IMR-90 (cell line): ENCODE measurements around the gene XYLB. TPM values are rescaled to one million over a fixed set of nuclear protein-coding genes. Genes with fewer than 3 reads are reported as not detected.

Source experiments
- ATAC-seq: fragments of 200-7000 bp; cut with Tn5 transposase; 2 replicates; pipeline ENCODE4 v1.9.1; 2020; ENCODE audit warnings: low read depth, mild to moderate bottlenecking, moderate library complexity
- BruUV-seq: library from RNA; stranded (reverse); fragments of 400-500 nt; replicated peaks from 2 replicates; lab custom pipeline; 2021; lab: Mats Ljungman, UMichigan
- CTCF ChIA-PET: fragments of 300-600 bp; formaldehyde crosslinking; extraction: SDS; loops from one replicate; lab custom pipeline; 2021; ENCODE audit warnings: antibody characterized with exemption; lab: Yijun Ruan, JAX
- POLR2A ChIA-PET: fragments of 300-600 bp; sonication (Branson Sonifier 250); formaldehyde crosslinking; loops from one replicate; lab custom pipeline; 2022; ENCODE audit warnings: antibody characterized with exemption; ENCODE audit not compliant: unreplicated experiment; lab: Charles Lee
- DNase-seq: peaks from one replicate; pipeline ENCODE4 v3.0.0; 2013
- H2AFZ ChIP-seq: replicated peaks from 2 replicates; pipeline ENCODE3; 2013; ENCODE audit warnings: low read length, mild to moderate bottlenecking; ENCODE audit not compliant: poor library complexity
- H2AK5ac ChIP-seq: 2 replicates; pipeline ENCODE4 v1.6.1; 2013; ENCODE audit warnings: low read depth, low read length, inconsistent platforms
- H2AK9ac ChIP-seq: replicated peaks from 2 replicates; pipeline ENCODE3; 2013; ENCODE audit warnings: mild to moderate bottlenecking, low read depth, low read length, moderate library complexity; ENCODE audit not compliant: poor library complexity
- H2BK120ac ChIP-seq: 2 replicates; pipeline ENCODE4 v1.6.1; 2013; ENCODE audit warnings: low read depth, low read length, inconsistent platforms
- H2BK15ac ChIP-seq: 3 replicates; pipeline ENCODE4 v1.6.1; 2013; ENCODE audit warnings: low read depth, low read length, inconsistent platforms
- H2BK20ac ChIP-seq: 2 replicates; pipeline ENCODE4 v1.6.1; 2013; ENCODE audit warnings: low read depth, mild to moderate bottlenecking, inconsistent platforms, low read length, moderate library complexity
- H2BK5ac ChIP-seq: 2 replicates; pipeline ENCODE4 v1.6.1; 2013; ENCODE audit warnings: mild to moderate bottlenecking, low read depth, low read length, inconsistent platforms; ENCODE audit not compliant: poor library complexity, severe bottlenecking
- H3K14ac ChIP-seq: replicated peaks from 2 replicates; pipeline ENCODE4 v1.6.1; 2013; ENCODE audit warnings: low read depth, low read length, inconsistent platforms
- H3K18ac ChIP-seq: 2 replicates; pipeline ENCODE4 v1.6.1; 2013; ENCODE audit warnings: low read depth, low read length, control low read depth
- H3K23ac ChIP-seq: 2 replicates; pipeline ENCODE4 v1.6.1; 2013; ENCODE audit warnings: low read depth, low read length, inconsistent platforms
- H3K27ac ChIP-seq: 2 replicates; pipeline ENCODE4 v1.5.1; 2013; ENCODE audit warnings: mild to moderate bottlenecking, control low read depth, low read length; ENCODE audit not compliant: insufficient read depth
- H3K27me3 ChIP-seq: 2 replicates; pipeline ENCODE4 v1.6.1; 2013; ENCODE audit warnings: low read length; ENCODE audit not compliant: control insufficient read depth, insufficient read depth
- H3K36me3 ChIP-seq: 2 replicates; pipeline ENCODE4 v1.6.1; 2013; ENCODE audit warnings: low read length, mixed read lengths; ENCODE audit not compliant: control insufficient read depth, insufficient read depth
- H3K4ac ChIP-seq: 2 replicates; pipeline ENCODE4 v1.6.1; 2013; ENCODE audit warnings: low read depth, low read length, inconsistent platforms
- H3K4me1 ChIP-seq: 2 replicates; pipeline ENCODE4 v1.6.1; 2013; ENCODE audit warnings: low read length, mixed read lengths; ENCODE audit not compliant: control insufficient read depth, insufficient read depth
- H3K4me2 ChIP-seq: 2 replicates; pipeline ENCODE4 v1.6.1; 2013; ENCODE audit warnings: low read depth, mild to moderate bottlenecking, control low read depth, low read length, moderate library complexity
- H3K4me3 ChIP-seq: 2 replicates; pipeline ENCODE4 v1.5.1; 2013; ENCODE audit warnings: low read depth, mild to moderate bottlenecking, control low read depth, low read length, moderate library complexity; ENCODE audit not compliant: insufficient read depth
- H3K56ac ChIP-seq: 2 replicates; pipeline ENCODE4 v1.6.1; 2013; ENCODE audit warnings: low read length, inconsistent platforms; ENCODE audit not compliant: insufficient read depth; ENCODE audit errors: extremely low read depth
- H3K79me1 ChIP-seq, 2 experiments: 2 replicates each; pipeline ENCODE4 v1.6.1; 2013; ENCODE audit warnings: low read length in 2 of 2, inconsistent platforms in 1 of 2, low read depth in 1 of 2
- H3K9ac ChIP-seq: 2 replicates; pipeline ENCODE4 v1.6.1; 2013; ENCODE audit warnings: low read depth, low read length, control low read depth
- H3K9me1 ChIP-seq: 2 replicates; pipeline ENCODE4 v1.6.1; 2013; ENCODE audit warnings: low read length, inconsistent platforms; ENCODE audit not compliant: insufficient read depth
- H3K9me3 ChIP-seq: 2 replicates; pipeline ENCODE4 v1.6.1; 2013; ENCODE audit warnings: low read length; ENCODE audit not compliant: control insufficient read depth, insufficient read depth
- H4K20me1 ChIP-seq: 2 replicates; pipeline ENCODE4 v1.6.1; 2013; ENCODE audit warnings: low read length, inconsistent platforms; ENCODE audit not compliant: insufficient read depth
- H4K5ac ChIP-seq: 2 replicates; pipeline ENCODE4 v1.6.1; 2013; ENCODE audit warnings: mild to moderate bottlenecking, low read depth, low read length, control low read depth
- H4K8ac ChIP-seq, 2 experiments: 2 replicates each; pipeline ENCODE4 v1.6.1; 2013; ENCODE audit warnings: low read depth in 2 of 2, low read length in 2 of 2, control low read depth in 1 of 2, inconsistent platforms in 1 of 2
- H4K91ac ChIP-seq: 2 replicates; pipeline ENCODE4 v1.6.1; 2013; ENCODE audit warnings: low read depth, low read length, inconsistent platforms; ENCODE audit not compliant: insufficient read depth
- POLR2A ChIP-seq: IDR thresholded peaks from 2 replicates; pipeline ENCODE4 v1.6.1; 2012; ENCODE audit warnings: mild to moderate bottlenecking, low read depth, low read length
- dilution Hi-C: fragments of 300-500 bp; cut with HindIII; formaldehyde crosslinking; loops from one replicate; pipeline ENCODE4 v1.14.3; 2018; ENCODE audit warnings: low sequenced_read_pairs; ENCODE audit not compliant: unreplicated experiment
- in situ Hi-C: fragments of 300-500 bp; cut with MboI; formaldehyde crosslinking; loops from 3 replicates; pipeline ENCODE4 v1.14.3; 2019; ENCODE audit warnings: low sequenced_read_pairs, inconsistent platforms, mixed read lengths
- intact Hi-C: fragments of 100-400 bp; cut with micrococcal nuclease; formaldehyde crosslinking; loops from 2 replicates; pipeline ENCODE4 v1.10.0; 2022
- polyA plus RNA-seq, 3 experiments: library from polyadenylated mRNA; depleted of rRNA; stranded (reverse); fragments of >200 nt; gene quantifications; 2 replicates each; pipeline ENCODE4 v1.2.3, GENCODE V29; 2012; ENCODE audit warnings: low replicate concordance in 1 of 3
- total RNA-seq: library from RNA; depleted of rRNA; stranded (reverse); fragments of >200 nt; gene quantifications from 2 replicates; pipeline ENCODE4 v1.2.3, GENCODE V29; 2012

The XYLB gene
- total and polyA plus RNA-seq, 2 of the 4 experiments (the other 2 are of a cell fraction): 3.0 to 3.4 TPM

- no peak overlapping the region for H3K4me2 ChIP-seq
- H3K36me3 ChIP-seq: no peaks in the 10 kb centered on the region
- H3K27ac ChIP-seq: no peak overlapping the region
- no peak overlapping the region for H4K8ac ChIP-seq
- no peak overlapping the region for H4K5ac ChIP-seq
- no peak overlapping the region for H3K14ac ChIP-seq
- intact Hi-C loops (no loop called here), dilution Hi-C loops (no loop called here), in situ Hi-C loops (no loop called here)
- H3K9ac ChIP-seq: no peak overlapping the region
- no peaks in the 10 kb centered on the region for H3K9me1 ChIP-seq
- BruUV-seq: no TSS peak
- no peaks in the 10 kb centered on the region for H4K20me1 ChIP-seq
- H2BK5ac ChIP-seq: no peak overlapping the region
- no peak for ATAC-seq
- no peak overlapping the region for H2BK120ac ChIP-seq
- no peak overlapping the region for H3K56ac ChIP-seq
- H2AK9ac ChIP-seq: no peak overlapping the region
- TF ChIP-seq POLR2A: no peak
- no peak overlapping the region for H3K4me3 ChIP-seq
- H4K91ac ChIP-seq: no peak overlapping the region
- H3K23ac ChIP-seq: no peak overlapping the region
- ChIA-PET CTCF (no interaction called here), POLR2A (no interaction called here)
- H3K4me1 ChIP-seq: no peaks in the 10 kb centered on the region
- no peak overlapping the region for H2AK5ac ChIP-seq
- no peak overlapping the region for H2BK20ac ChIP-seq
- H3K79me1 ChIP-seq: no peaks in the 10 kb centered on the region
- no peak overlapping the region for H2BK15ac ChIP-seq
- no peaks in the 10 kb centered on the region; the same call in 1 of the 2 replicates for H3K27me3 ChIP-seq
- no peak overlapping the region for H3K18ac ChIP-seq
- H3K4ac ChIP-seq: no peak overlapping the region
- DNase-seq: no peak
- H3K9me3 ChIP-seq: no peaks in the 10 kb centered on the region
- H2AFZ ChIP-seq: no peak overlapping the region
Measured at GRCh38 chr3:38446812-38447211, 100.2 kb downstream of the XYLB start.
